ENCODE measurements around the gene HSD17B13. TPM values are rescaled to one million over a fixed set of nuclear protein-coding genes. Genes with fewer than 3 reads are reported as not detected.

The HSD17B13 gene
- polyA plus RNA-seq, 1 experiment = not detected

- CTCF ChIA-PET = no interaction called here
- Histone ChIP-seq H3K27me3 (ENCODE audit: control insufficient read depth, insufficient read depth, low read length) (peaks cover 1% of the 10 kb centered on the region), H3K36me3 (ENCODE audit: control insufficient read depth, insufficient read depth, low read length) (no peaks in the 10 kb centered on the region), H3K4me3 (ENCODE audit: low read depth, low read length) (no peak overlapping the region)
- no peak for DNase-seq (ENCODE audit: low read depth)
- POLR2A ChIA-PET = no interaction called here
- TF ChIP-seq, protein P1, sequence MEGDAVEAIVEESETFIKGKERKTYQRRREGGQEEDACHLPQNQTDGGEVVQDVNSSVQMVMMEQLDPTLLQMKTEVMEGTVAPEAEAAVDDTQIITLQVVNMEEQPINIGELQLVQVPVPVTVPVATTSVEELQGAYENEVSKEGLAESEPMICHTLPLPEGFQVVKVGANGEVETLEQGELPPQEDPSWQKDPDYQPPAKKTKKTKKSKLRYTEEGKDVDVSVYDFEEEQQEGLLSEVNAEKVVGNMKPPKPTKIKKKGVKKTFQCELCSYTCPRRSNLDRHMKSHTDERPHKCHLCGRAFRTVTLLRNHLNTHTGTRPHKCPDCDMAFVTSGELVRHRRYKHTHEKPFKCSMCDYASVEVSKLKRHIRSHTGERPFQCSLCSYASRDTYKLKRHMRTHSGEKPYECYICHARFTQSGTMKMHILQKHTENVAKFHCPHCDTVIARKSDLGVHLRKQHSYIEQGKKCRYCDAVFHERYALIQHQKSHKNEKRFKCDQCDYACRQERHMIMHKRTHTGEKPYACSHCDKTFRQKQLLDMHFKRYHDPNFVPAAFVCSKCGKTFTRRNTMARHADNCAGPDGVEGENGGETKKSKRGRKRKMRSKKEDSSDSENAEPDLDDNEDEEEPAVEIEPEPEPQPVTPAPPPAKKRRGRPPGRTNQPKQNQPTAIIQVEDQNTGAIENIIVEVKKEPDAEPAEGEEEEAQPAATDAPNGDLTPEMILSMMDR (IDR thresholded peaks at IDR 0.05; ENCODE audit: insufficient read depth, low read depth, low read length) = no peak
Measured at GRCh38 chr4:87274803-87275202, 47.9 kb downstream of the HSD17B13 start.

DNA sequence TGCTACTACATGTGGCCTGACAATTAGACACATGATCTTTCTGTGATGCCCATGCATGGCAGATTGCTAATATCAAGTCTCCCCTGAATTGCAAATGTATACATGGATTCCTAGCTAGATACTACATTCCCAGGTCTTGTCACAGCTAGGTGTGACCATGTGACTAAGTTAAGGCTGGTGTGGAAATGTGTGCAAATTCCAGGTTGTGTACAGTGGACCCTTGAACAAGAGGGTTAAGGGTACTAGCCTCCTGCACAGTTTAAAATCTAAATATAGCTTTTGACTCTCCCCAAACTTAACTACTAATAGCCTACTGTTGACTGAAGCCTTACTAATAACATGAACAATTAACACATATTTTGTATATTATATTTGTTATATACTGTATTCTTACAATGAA is 48.4 kb downstream of the HSD17B13 start:
- TF ChIP-seq, protein P1 (IDR thresholded peaks at IDR 0.05; ENCODE audit: insufficient read depth, low read depth, low read length) = no peak
- no peak for DNase-seq (ENCODE audit: low read depth)
- CTCF ChIA-PET = no interaction called here
- Histone ChIP-seq H3K36me3 (ENCODE audit: control insufficient read depth, insufficient read depth, low read length) (no peaks in the 10 kb centered on the region), H3K27me3 (ENCODE audit: control insufficient read depth, insufficient read depth, low read length) (no peaks in the 10 kb centered on the region; the same call in 1 of the 2 replicates), H3K4me3 (ENCODE audit: low read depth, low read length) (no peak overlapping the region)
- POLR2A ChIA-PET = no interaction called here

DNA sequence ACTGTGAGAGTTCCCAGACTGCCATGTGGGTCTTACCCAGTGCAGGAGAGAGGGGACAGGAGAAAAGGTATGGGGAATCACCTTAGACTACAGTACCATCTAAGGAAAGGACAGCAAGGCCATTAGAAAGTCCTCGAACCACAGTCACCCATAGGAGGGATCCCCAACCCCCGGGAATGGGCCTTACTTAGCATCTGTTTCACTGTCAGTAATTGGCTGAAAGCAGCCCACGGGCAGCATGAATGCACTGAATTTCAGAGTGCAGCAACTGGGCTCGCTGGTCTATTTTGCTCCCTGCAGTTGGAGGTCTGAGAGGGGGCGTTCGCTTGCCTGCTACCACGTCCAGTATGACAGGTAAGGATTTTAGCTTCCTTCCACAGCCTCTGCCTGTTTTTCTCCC is 51.9 kb downstream of the HSD17B13 start:
- H3K36me3 ChIP-seq (ENCODE audit: control insufficient read depth, insufficient read depth, low read length) = no peaks in the 10 kb centered on the region
- POLR2A ChIA-PET = no interaction called here
- TF ChIP-seq, protein P1 (IDR thresholded peaks at IDR 0.05; ENCODE audit: insufficient read depth, low read depth, low read length) = no peak
- DNase-seq (ENCODE audit: low read depth) = no peak
- peaks cover 1% of the 10 kb centered on the region for H3K27me3 ChIP-seq (ENCODE audit: control insufficient read depth, insufficient read depth, low read length)
- CTCF ChIA-PET = interaction anchor here (0.6 to 1.0 kb wide), 3 partner anchors 59 to 1342 kb away, joined by 3 read pairs; no protein-coding TSS in a partner anchor
- no peak overlapping the region for H3K4me3 ChIP-seq (ENCODE audit: low read depth, low read length)

- ChIA-PET CTCF (interaction anchor here (1.0 kb wide), 1 partner anchor 60 kb away, joined by 3 read pairs; no protein-coding TSS in a partner anchor), POLR2A (no interaction called here)
- TF ChIP-seq, protein P1 (IDR thresholded peaks at IDR 0.05; ENCODE audit: insufficient read depth, low read depth, low read length) = peak; percentile 55
- H3K4me3 ChIP-seq (ENCODE audit: low read depth, low read length) = no peak overlapping the region
- peaks cover 1% of the 10 kb centered on the region for H3K27me3 ChIP-seq (ENCODE audit: control insufficient read depth, insufficient read depth, low read length)
- DNase-seq (ENCODE audit: low read depth) = no peak
- H3K36me3 ChIP-seq (ENCODE audit: control insufficient read depth, insufficient read depth, low read length) = no peaks in the 10 kb centered on the region
Measured at GRCh38 chr4:87270144-87270543, 52.5 kb downstream of the HSD17B13 start.

DNA sequence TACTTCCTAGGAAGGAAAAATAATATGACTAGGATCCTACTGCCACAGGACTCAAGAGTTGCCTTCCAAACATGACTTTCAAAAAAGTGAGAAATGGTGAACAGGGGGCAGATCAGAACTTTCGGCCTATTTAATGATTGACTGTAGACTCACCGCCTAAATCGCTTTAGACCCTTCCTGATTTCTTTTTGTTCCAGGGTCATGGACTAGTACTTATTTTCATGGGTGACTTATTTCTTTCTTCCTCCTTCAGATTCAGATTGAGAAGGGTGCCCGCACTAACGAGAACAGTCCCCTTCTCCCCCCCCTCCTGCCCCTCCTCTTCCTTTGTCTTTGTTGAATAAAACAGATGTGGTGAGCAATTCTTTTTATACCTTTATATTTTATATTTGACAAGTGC is 54.3 kb downstream of the HSD17B13 start:
- no peak for DNase-seq (ENCODE audit: low read depth)
- ChIA-PET CTCF (interaction anchor here (0.9 to 1.2 kb wide), 2 partner anchors 95 to 148 kb away, joined by 3 read pairs; no protein-coding TSS in a partner anchor), POLR2A (no interaction called here)
- Histone ChIP-seq H3K4me3 (ENCODE audit: low read depth, low read length) (no peak overlapping the region), H3K27me3 (ENCODE audit: control insufficient read depth, insufficient read depth, low read length) (peaks cover 1% of the 10 kb centered on the region), H3K36me3 (ENCODE audit: control insufficient read depth, insufficient read depth, low read length) (no peaks in the 10 kb centered on the region)
- TF ChIP-seq, protein P1 (IDR thresholded peaks at IDR 0.05; ENCODE audit: insufficient read depth, low read depth, low read length) = no peak
